Neuronal stem cell (in vitro differentiated cells): ENCODE data around the gene LRRC32.

Experiments
- DNase-seq: peaks from one replicate; pipeline ENCODE4 v3.0.0-alpha.2; 2013; ENCODE audit warnings: low spot score
- H2AFZ ChIP-seq: one replicate; pipeline ENCODE4 v1.6.1; 2013; ENCODE audit warnings: mild to moderate bottlenecking, low read length, inconsistent platforms
- H2AK5ac ChIP-seq: 2 replicates; pipeline ENCODE4 v1.6.1; 2013; ENCODE audit warnings: low read depth, mild to moderate bottlenecking, inconsistent platforms, low read length, moderate library complexity, mixed read lengths
- H2BK120ac ChIP-seq: 2 replicates; pipeline ENCODE4 v1.6.1; 2013; ENCODE audit warnings: low read depth, mild to moderate bottlenecking, inconsistent platforms, low read length, moderate library complexity, mixed read lengths
- H2BK12ac ChIP-seq: one replicate; pipeline ENCODE4 v1.6.1; 2013; ENCODE audit warnings: low read length, inconsistent platforms
- H2BK15ac ChIP-seq: 2 replicates; pipeline ENCODE4 v1.6.1; 2013; ENCODE audit warnings: mild to moderate bottlenecking, low read length, inconsistent platforms, mixed read lengths
- H2BK5ac ChIP-seq: one replicate; pipeline ENCODE4 v1.6.1; 2013; ENCODE audit warnings: inconsistent platforms, mild to moderate bottlenecking, low read length, moderate library complexity
- H3K14ac ChIP-seq: one replicate; pipeline ENCODE4 v1.6.1; 2013; ENCODE audit warnings: low read length, inconsistent platforms
- H3K18ac ChIP-seq: 2 replicates; pipeline ENCODE4 v1.6.1; 2013; ENCODE audit warnings: low read length, inconsistent platforms
- H3K23ac ChIP-seq: 2 replicates; pipeline ENCODE4 v1.6.1; 2013; ENCODE audit warnings: low read depth, mild to moderate bottlenecking, mixed read lengths, low read length, inconsistent platforms; ENCODE audit not compliant: poor library complexity
- H3K27ac ChIP-seq: replicated peaks from 3 replicates; pipeline ENCODE4 v1.5.1; 2013; ENCODE audit warnings: low read length, inconsistent platforms
- H3K27me3 ChIP-seq, 3 experiments: 2 replicates each; pipeline ENCODE4 v1.6.1; 2013; ENCODE audit warnings: low read length in 3 of 3, mild to moderate bottlenecking in 2 of 3, inconsistent platforms in 1 of 3, low read depth in 1 of 3, mixed read lengths in 1 of 3, moderate library complexity in 1 of 3; ENCODE audit not compliant: control insufficient read depth in 3 of 3, insufficient read depth in 3 of 3
- H3K36me3 ChIP-seq, 2 donors: replicated peaks in 1 of 2; 2 replicates each; pipeline ENCODE4 v1.6.1; 2013; ENCODE audit warnings: low read length in 2 of 2; ENCODE audit not compliant: control insufficient read depth in 2 of 2, insufficient read depth in 2 of 2
- H3K4ac ChIP-seq: 2 replicates; pipeline ENCODE4 v1.6.1; 2013; ENCODE audit warnings: inconsistent platforms, mild to moderate bottlenecking, low read length, moderate library complexity
- H3K4me1 ChIP-seq, 2 donors: 1 replicate in 1 of 2; 2 replicates in 1 of 2; pipeline ENCODE4 v1.6.1; 2013; ENCODE audit warnings: low read length in 2 of 2, low read depth in 1 of 2; ENCODE audit not compliant: control insufficient read depth in 2 of 2, insufficient read depth in 1 of 2
- H3K4me2 ChIP-seq: one replicate; pipeline ENCODE4 v1.6.1; 2013; ENCODE audit warnings: mild to moderate bottlenecking, low read length, inconsistent platforms; ENCODE audit not compliant: insufficient read depth, poor library complexity, severe bottlenecking
- H3K4me3 ChIP-seq, 2 donors: 2 replicates each; pipeline ENCODE4 v1.5.1; 2013; ENCODE audit warnings: low read length in 2 of 2, mild to moderate bottlenecking in 2 of 2, inconsistent platforms in 1 of 2, moderate library complexity in 1 of 2
- H3K79me1 ChIP-seq: one replicate; pipeline ENCODE4 v1.6.1; 2013; ENCODE audit warnings: low read depth, mild to moderate bottlenecking, inconsistent platforms, low read length, moderate library complexity
- H3K9ac ChIP-seq: one replicate; pipeline ENCODE4 v1.6.1; 2013; ENCODE audit warnings: mild to moderate bottlenecking, low read depth, low read length, inconsistent platforms; ENCODE audit not compliant: poor library complexity
- H3K9me3 ChIP-seq, 2 donors: replicated peaks in 1 of 2; 2 replicates each; pipeline versions ENCODE3 to v1.6.1; 2013; ENCODE audit warnings: low read length in 2 of 2, mild to moderate bottlenecking in 2 of 2, inconsistent platforms in 1 of 2, low read depth in 1 of 2, mixed read lengths in 1 of 2, moderate library complexity in 1 of 2; ENCODE audit not compliant: control insufficient read depth in 2 of 2, insufficient read depth in 1 of 2
- H4K8ac ChIP-seq: one replicate; pipeline ENCODE4 v1.6.1; 2013; ENCODE audit warnings: low read depth, mild to moderate bottlenecking, inconsistent platforms, low read length, moderate library complexity
- H4K91ac ChIP-seq: one replicate; pipeline ENCODE4 v1.6.1; 2013; ENCODE audit warnings: low read length, low read depth, mild to moderate bottlenecking, inconsistent platforms; ENCODE audit not compliant: poor library complexity
- WGBS, 2 donors: extraction: QIAGEN DNeasy Blood & Tissue Kit; methylation state at CpG; one replicate each; pipeline ENCODE4 v1.1.7; 2013; ENCODE audit warnings: missing lambda C conversion rate in 2 of 2, mixed read lengths in 1 of 2; ENCODE audit not compliant: insufficient read length in 2 of 2, insufficient replicate concordance in 1 of 2; ENCODE audit errors: extremely low coverage in 2 of 2; 5-methylcytosine and 5-hydroxymethylcytosine counted together

LRRC32 gene

GRCh38 chr11:76713499-76713898 is 43.0 kb upstream of the LRRC32 start:
- no peak overlapping the region for H2BK5ac ChIP-seq
- no peak overlapping the region for H3K4me2 ChIP-seq
- H3K79me1 ChIP-seq = no peaks in the 10 kb centered on the region
- H2BK120ac ChIP-seq = no peak overlapping the region
- no peak for DNase-seq
- H2AFZ ChIP-seq = no peak overlapping the region
- no peak overlapping the region for H2AK5ac ChIP-seq
- no peak overlapping the region for H3K18ac ChIP-seq
- no peak overlapping the region for H3K9ac ChIP-seq
- no peaks in the 10 kb centered on the region for H3K4me1 ChIP-seq
- H3K27me3 ChIP-seq = peaks cover 0 to 10% (median 0%) of the 10 kb centered on the region in 3 experiments
- H4K8ac ChIP-seq = no peak overlapping the region
- no peak overlapping the region for H3K14ac ChIP-seq
- H3K23ac ChIP-seq = no peak overlapping the region
- no peak overlapping the region for H3K4me3 ChIP-seq
- H2BK15ac ChIP-seq = no peak overlapping the region
- no CpG with 5 or more reads among the region's 2 CpGs for WGBS, 2 donors
- H3K4ac ChIP-seq = no peak overlapping the region
- H3K36me3 ChIP-seq = no peaks in the 10 kb centered on the region
- no peak overlapping the region for H4K91ac ChIP-seq
- no peak overlapping the region for H3K27ac ChIP-seq
- no peak overlapping the region for H2BK12ac ChIP-seq
- H3K9me3 ChIP-seq = peaks cover 0 to 1% of the 10 kb centered on the region in 2 donors

- H4K8ac ChIP-seq = no peak overlapping the region
- no peak overlapping the region for H3K14ac ChIP-seq
- H3K79me1 ChIP-seq = no peaks in the 10 kb centered on the region
- no peak overlapping the region for H2BK120ac ChIP-seq
- no peak overlapping the region for H3K4me3 ChIP-seq
- H2AK5ac ChIP-seq = no peak overlapping the region
- H3K4me1 ChIP-seq = no peaks in the 10 kb centered on the region
- H3K36me3 ChIP-seq = no peaks in the 10 kb centered on the region
- H3K9me3 ChIP-seq = no peaks in the 10 kb centered on the region
- no peak overlapping the region for H3K27ac ChIP-seq
- peaks cover 0 to 10% (median 0%) of the 10 kb centered on the region in 3 experiments for H3K27me3 ChIP-seq
- H4K91ac ChIP-seq = no peak overlapping the region
- H2BK5ac ChIP-seq = peak overlapping the region; percentile 10
- no peak overlapping the region for H3K4me2 ChIP-seq
- H3K4ac ChIP-seq = no peak overlapping the region
- DNase-seq = no peak
- H2BK12ac ChIP-seq = no peak overlapping the region
- no peak overlapping the region for H3K18ac ChIP-seq
- no peak overlapping the region for H2BK15ac ChIP-seq
- H3K9ac ChIP-seq = no peak overlapping the region
- H3K23ac ChIP-seq = no peak overlapping the region
- no peak overlapping the region for H2AFZ ChIP-seq
- WGBS, 2 donors = no CpG with 5 or more reads among the region's 6 CpGs
Measured at GRCh38 chr11:76712125-76712524, 41.6 kb upstream of the LRRC32 start.

GRCh38 chr11:76709756-76710155 is 39.2 kb upstream of the LRRC32 start:
- Histone ChIP-seq H3K23ac (peak overlapping the region; percentile 66), H2AFZ (no peak overlapping the region), H3K14ac (no peak overlapping the region), H3K4me3 (no peak overlapping the region), H2BK120ac (no peak overlapping the region), H3K18ac (peak overlapping the region; percentile 63), H2AK5ac (no peak overlapping the region), H2BK5ac (no peak overlapping the region), H3K27ac (no peak overlapping the region), H3K4me2 (no peak overlapping the region), H2BK15ac (no peak overlapping the region), H4K8ac (no peak overlapping the region), H3K4me1 (no peaks in the 10 kb centered on the region), H2BK12ac (peak overlapping the region; percentile 95), H4K91ac (no peak overlapping the region), H3K27me3 (peaks cover 0 to 10% (median 0%) of the 10 kb centered on the region in 3 experiments), H3K79me1 (no peaks in the 10 kb centered on the region), H3K9ac (no peak overlapping the region), H3K9me3 (no peaks in the 10 kb centered on the region), H3K4ac (no peak overlapping the region), H3K36me3 (no peaks in the 10 kb centered on the region)
- no CpG with 5 or more reads among the region's 4 CpGs for WGBS, 2 donors
- no peak for DNase-seq

- H2BK5ac ChIP-seq = no peak overlapping the region
- no peak overlapping the region for H2BK12ac ChIP-seq
- no CpG with 5 or more reads among the region's 8 CpGs for WGBS, 2 donors
- no peak for DNase-seq
- H3K4me2 ChIP-seq = no peak overlapping the region
- H2AK5ac ChIP-seq = no peak overlapping the region
- H3K14ac ChIP-seq = peak overlapping the region; percentile 84
- no peak overlapping the region for H3K4me3 ChIP-seq
- H3K36me3 ChIP-seq = no peaks in the 10 kb centered on the region
- no peaks in the 10 kb centered on the region for H3K9me3 ChIP-seq
- H2BK15ac ChIP-seq = no peak overlapping the region
- H3K27me3 ChIP-seq = peaks cover 0 to 10% (median 0%) of the 10 kb centered on the region in 3 experiments
- H2BK120ac ChIP-seq = no peak overlapping the region
- no peak overlapping the region for H4K91ac ChIP-seq
- H3K9ac ChIP-seq = no peak overlapping the region
- no peak overlapping the region for H4K8ac ChIP-seq
- H3K23ac ChIP-seq = no peak overlapping the region
- H3K18ac ChIP-seq = no peak overlapping the region
- no peak overlapping the region for H2AFZ ChIP-seq
- no peaks in the 10 kb centered on the region for H3K79me1 ChIP-seq
- H3K4ac ChIP-seq = no peak overlapping the region
- peaks cover 0 to 3% of the 10 kb centered on the region in 2 donors for H3K4me1 ChIP-seq
- H3K27ac ChIP-seq = no peak overlapping the region
Measured at GRCh38 chr11:76708972-76709660, 38.6 kb upstream of the LRRC32 start.
